Measurements from ENCODE around the gene LRRC57. TPM values are rescaled to one million over a fixed set of nuclear protein-coding genes. Genes with fewer than 3 reads are reported as not detected.

Gene LRRC57
- total RNA-seq, 1 donor from 2014 or later = 18.1 TPM

DNA sequence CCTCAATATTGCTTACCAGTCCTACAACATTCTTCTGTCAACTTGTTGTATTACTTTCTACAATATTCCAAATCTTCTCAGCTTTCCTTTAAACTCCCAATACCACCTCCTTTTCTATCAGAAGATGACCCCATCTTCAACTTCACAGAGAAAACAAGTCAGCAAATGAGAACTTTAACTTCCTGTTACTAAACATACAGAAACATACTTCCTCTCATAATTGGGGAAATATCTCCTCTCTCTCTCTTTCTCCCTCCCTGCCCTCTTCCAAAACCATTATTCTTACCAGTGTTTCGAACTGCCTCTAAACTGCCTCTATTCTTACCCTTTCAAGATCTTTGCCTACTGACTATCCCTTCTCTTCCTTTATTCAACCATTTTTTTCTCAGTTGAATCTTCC, 54.9 kb downstream of the LRRC57 start:
- Histone ChIP-seq H3K4me2 (no peak overlapping the region), H3K4me3 (no peak overlapping the region), H3K27ac (no peak overlapping the region), H3K79me2 (ENCODE audit: low read depth) (peaks cover 49% of the 10 kb centered on the region), H4K20me1 (ENCODE audit: low read depth) (no peaks in the 10 kb centered on the region), H3F3A (ENCODE audit: low read depth) (peaks cover 25% of the 10 kb centered on the region), H3K27me3 (no peaks in the 10 kb centered on the region), H3K4me1 (peaks cover 10% of the 10 kb centered on the region), H2AFZ (replicated peaks) (no peak overlapping the region), H3K36me3 (no peaks in the 10 kb centered on the region), H3K9me3 (ENCODE audit: low read depth) (no peaks in the 10 kb centered on the region), H3K9ac (no peak overlapping the region)
- H3K4me1 Mint-ChIP-seq = peaks cover 29% of the 10 kb centered on the region
- peak overlapping the region; percentile 22 for H3K4me3 Mint-ChIP-seq
- TF ChIP-seq, protein P1, sequence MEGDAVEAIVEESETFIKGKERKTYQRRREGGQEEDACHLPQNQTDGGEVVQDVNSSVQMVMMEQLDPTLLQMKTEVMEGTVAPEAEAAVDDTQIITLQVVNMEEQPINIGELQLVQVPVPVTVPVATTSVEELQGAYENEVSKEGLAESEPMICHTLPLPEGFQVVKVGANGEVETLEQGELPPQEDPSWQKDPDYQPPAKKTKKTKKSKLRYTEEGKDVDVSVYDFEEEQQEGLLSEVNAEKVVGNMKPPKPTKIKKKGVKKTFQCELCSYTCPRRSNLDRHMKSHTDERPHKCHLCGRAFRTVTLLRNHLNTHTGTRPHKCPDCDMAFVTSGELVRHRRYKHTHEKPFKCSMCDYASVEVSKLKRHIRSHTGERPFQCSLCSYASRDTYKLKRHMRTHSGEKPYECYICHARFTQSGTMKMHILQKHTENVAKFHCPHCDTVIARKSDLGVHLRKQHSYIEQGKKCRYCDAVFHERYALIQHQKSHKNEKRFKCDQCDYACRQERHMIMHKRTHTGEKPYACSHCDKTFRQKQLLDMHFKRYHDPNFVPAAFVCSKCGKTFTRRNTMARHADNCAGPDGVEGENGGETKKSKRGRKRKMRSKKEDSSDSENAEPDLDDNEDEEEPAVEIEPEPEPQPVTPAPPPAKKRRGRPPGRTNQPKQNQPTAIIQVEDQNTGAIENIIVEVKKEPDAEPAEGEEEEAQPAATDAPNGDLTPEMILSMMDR (IDR thresholded peaks at IDR 0.05) = no peak
- TF ChIP-seq EZH2phosphoT487 (IDR thresholded peaks at IDR 0.05) (no peak), EZH2 (IDR thresholded peaks at IDR 0.05) (no peak)
- no peak overlapping the region for H3K27ac Mint-ChIP-seq
- H3K36me3 Mint-ChIP-seq = no peaks in the 10 kb centered on the region
- H3K9me3 Mint-ChIP-seq = no peaks in the 10 kb centered on the region
- peaks cover 2% of the 10 kb centered on the region for H3K27me3 Mint-ChIP-seq (ENCODE audit: insufficient read depth, low read depth)
- DNase-seq (ENCODE audit: low spot score) = no peak

DNA sequence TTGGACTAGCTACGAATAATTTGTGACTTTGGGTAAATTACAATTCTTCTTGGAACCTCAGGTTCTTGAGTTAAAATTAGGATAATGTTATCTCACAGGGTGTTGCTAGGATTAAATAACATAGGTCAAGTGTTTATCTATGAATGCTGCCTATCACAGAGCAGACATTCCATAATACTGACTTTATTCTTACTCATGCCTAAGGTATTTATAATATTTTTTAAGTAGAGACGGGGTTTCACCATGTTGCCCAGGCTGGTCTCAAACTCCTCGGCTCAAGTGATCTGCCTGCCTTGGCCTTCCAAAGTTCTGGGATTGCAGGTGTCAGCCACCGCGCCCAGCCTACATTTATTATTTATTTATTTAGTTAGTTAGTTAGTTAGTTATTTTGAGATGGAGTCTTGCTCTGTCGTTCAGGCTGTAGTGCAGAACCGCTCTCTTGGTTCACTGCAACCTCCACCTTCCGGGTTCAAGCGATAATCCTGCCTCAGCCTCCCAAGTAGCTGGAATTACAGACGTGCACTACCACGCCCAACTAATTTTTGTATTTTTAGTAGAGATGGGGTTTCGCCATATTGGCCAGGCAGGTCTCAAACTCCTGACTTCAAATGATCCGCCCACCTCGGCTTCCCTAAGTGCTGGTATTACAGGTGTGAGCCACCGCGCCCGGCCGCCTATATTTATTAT, 56.9 kb downstream of the LRRC57 start:
- Histone ChIP-seq H3K4me2 (peak overlapping the region; percentile 91), H2AFZ (replicated peaks) (peak overlapping the region; percentile 97)

DNA sequence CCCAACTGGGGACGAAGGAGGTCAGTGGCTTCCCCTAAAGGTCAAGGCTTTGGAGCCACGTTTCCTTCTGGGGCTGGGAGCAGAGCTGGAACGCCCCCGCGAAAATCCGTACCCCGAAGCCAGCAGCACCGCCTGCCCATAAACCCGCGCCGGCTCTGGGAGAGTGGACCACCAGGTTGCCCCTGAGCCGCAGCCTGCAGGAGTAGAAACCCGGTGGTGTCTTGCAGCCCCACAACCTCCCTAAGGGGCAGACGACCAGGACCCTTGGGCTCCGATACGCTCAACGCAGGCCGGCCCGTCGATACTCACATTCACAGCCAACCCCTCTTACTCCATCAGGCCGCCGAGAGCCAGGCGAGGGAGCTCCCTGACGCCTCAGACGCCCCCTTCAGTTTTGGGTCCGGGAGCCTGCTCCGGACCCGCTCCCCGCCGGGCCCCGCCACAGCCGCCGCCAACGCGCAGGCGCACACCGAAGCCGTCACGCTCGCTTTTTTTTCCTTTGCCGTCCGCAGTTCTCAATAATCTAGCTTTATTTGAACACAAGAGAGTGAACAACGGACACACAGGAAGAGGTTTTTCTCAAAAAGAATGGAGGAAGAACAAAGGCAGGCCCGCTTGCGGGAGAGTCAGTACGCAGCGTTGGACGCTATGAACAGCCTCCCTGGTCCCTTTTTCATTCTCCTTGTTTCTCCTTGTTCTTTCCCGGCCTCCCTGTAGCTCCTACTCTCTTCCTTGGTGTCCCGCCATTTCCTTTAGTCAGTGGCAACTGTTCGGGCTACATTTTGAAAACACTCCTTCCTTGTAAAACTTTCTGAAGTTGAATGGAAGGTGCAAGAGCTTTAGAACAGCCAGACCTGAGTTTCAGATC, 57.7 kb downstream of the LRRC57 start, which contains the start of gene ZNF106:
Gene ZNF106 (minus strand): TSS at position 471 of the 868 bp plus-strand sequence. CDS start 18,852 bp downstream, outside the sequence.
- no peak for TF ChIP-seq EZH2phosphoT487 (IDR thresholded peaks at IDR 0.05)
- TF ChIP-seq EZH2 (IDR thresholded peaks at IDR 0.05) = peak; percentile 26
- TF ChIP-seq, protein P1 (IDR thresholded peaks at IDR 0.05) = peak; percentile 38
- peaks cover 6% of the 10 kb centered on the region for H3K36me3 Mint-ChIP-seq
- Histone ChIP-seq H3K4me1 (peaks cover 4% of the 10 kb centered on the region), H2AFZ (replicated peaks) (peak within 1 kb of the TSS; percentile 97), H3K27me3 (no peaks in the 10 kb centered on the region), H3K9me3 (ENCODE audit: low read depth) (no peaks in the 10 kb centered on the region), H3K27ac (peak within 1 kb of the TSS; percentile 87), H3K79me2 (ENCODE audit: low read depth) (peaks cover 44% of the 10 kb centered on the region), H4K20me1 (ENCODE audit: low read depth) (no peaks in the 10 kb centered on the region), H3F3A (ENCODE audit: low read depth) (peaks cover 25% of the 10 kb centered on the region), H3K36me3 (no peaks in the 10 kb centered on the region), H3K9ac (peak within 1 kb of the TSS; percentile 70), H3K4me3 (peak within 1 kb of the TSS; percentile 69), H3K4me2 (peak within 1 kb of the TSS; percentile 91)
- H3K4me3 Mint-ChIP-seq = peak within 1 kb of the TSS; percentile 88
- H3K9me3 Mint-ChIP-seq = no peaks in the 10 kb centered on the region
- peaks cover 25% of the 10 kb centered on the region for H3K4me1 Mint-ChIP-seq
- peaks cover 2% of the 10 kb centered on the region for H3K27me3 Mint-ChIP-seq (ENCODE audit: insufficient read depth, low read depth)
- peak within 1 kb of the TSS; percentile 100 for H3K27ac Mint-ChIP-seq
- DNase-seq (ENCODE audit: low spot score) = peak; percentile 95

More for the DNA sequence above, 56.9 kb downstream of the LRRC57 start:
- H3K4me1 ChIP-seq = peaks cover 10% of the 10 kb centered on the region
- peak overlapping the region; percentile 69 for H3K4me3 ChIP-seq
- Mint-ChIP-seq H3K4me1 (peaks cover 33% of the 10 kb centered on the region), H3K9me3 (no peaks in the 10 kb centered on the region), H3K4me3 (peak overlapping the region; percentile 88), H3K36me3 (peaks cover 6% of the 10 kb centered on the region), H3K27ac (peak overlapping the region; percentile 100), H3K27me3 (ENCODE audit: insufficient read depth, low read depth) (peaks cover 2% of the 10 kb centered on the region)
- H3K9me3 ChIP-seq (ENCODE audit: low read depth) = no peaks in the 10 kb centered on the region
- H3K79me2 ChIP-seq (ENCODE audit: low read depth) = peaks cover 44% of the 10 kb centered on the region
- TF ChIP-seq EZH2phosphoT487 (IDR thresholded peaks at IDR 0.05) (no peak), EZH2 (IDR thresholded peaks at IDR 0.05) (no peak)
- TF ChIP-seq, protein P1 (IDR thresholded peaks at IDR 0.05) = no peak
- peak overlapping the region; percentile 87 for H3K27ac ChIP-seq
- no peak for DNase-seq (ENCODE audit: low spot score)
- H3K36me3 ChIP-seq = no peaks in the 10 kb centered on the region
- H4K20me1 ChIP-seq (ENCODE audit: low read depth) = no peaks in the 10 kb centered on the region
- peaks cover 25% of the 10 kb centered on the region for H3F3A ChIP-seq (ENCODE audit: low read depth)
- H3K9ac ChIP-seq = peak overlapping the region; percentile 70
- H3K27me3 ChIP-seq = no peaks in the 10 kb centered on the region

All from neural progenitor cell (in vitro differentiated cells).